GM19324 (cell line): Measurements from ENCODE around the gene FGFR2.

Experiments
- ATAC-seq: cut with Tn5 transposase; IDR thresholded peaks from one replicate; pipeline ENCODE4 v1.9.1; 2021; ENCODE audit warnings: mild to moderate bottlenecking, moderate library complexity; ENCODE audit not compliant: unreplicated experiment, low FRiP score

FGFR2 gene

GRCh38 chr10:121503587-121504051 lies 94.6 kb downstream of the FGFR2 start:
- no peak for ATAC-seq

GRCh38 chr10:121501796-121502195 lies 96.4 kb downstream of the FGFR2 start:
- ATAC-seq = no peak

GRCh38 chr10:121500701-121501332 lies 97.4 kb downstream of the FGFR2 start:
- no peak for ATAC-seq

GRCh38 chr10:121497513-121498470 lies 100.5 kb downstream of the FGFR2 start:
- ATAC-seq = no peak

GRCh38 chr10:121495719-121496118 lies 102.5 kb downstream of the FGFR2 start:
- no peak for ATAC-seq

- ATAC-seq = no peak
Observed at GRCh38 chr10:121494296-121494695, 103.9 kb downstream of the FGFR2 start.

GRCh38 chr10:121493521-121493920 lies 104.7 kb downstream of the FGFR2 start:
- ATAC-seq = no peak

GRCh38 chr10:121490871-121491519 lies 107.2 kb downstream of the FGFR2 start:
- no peak for ATAC-seq

GRCh38 chr10:121485436-121486139 lies 112.7 kb downstream of the FGFR2 start:
- ATAC-seq = no peak

GRCh38 chr10:121484816-121485215 lies 113.4 kb downstream of the FGFR2 start:
- no peak for ATAC-seq

- no peak for ATAC-seq
Observed at GRCh38 chr10:121484401-121484800, 113.8 kb downstream of the FGFR2 start.

- ATAC-seq = no peak
Observed at GRCh38 chr10:121481180-121481579, 117.1 kb downstream of the FGFR2 start.

GRCh38 chr10:121478556-121478955 lies 119.7 kb downstream of the FGFR2 start:
- ATAC-seq = no peak

- no peak for ATAC-seq
Observed at GRCh38 chr10:121469797-121470606, 128.2 kb downstream of the FGFR2 start.

- ATAC-seq = no peak
Observed at GRCh38 chr10:121468726-121469125, 129.5 kb downstream of the FGFR2 start.

GRCh38 chr10:121466424-121466823 lies 131.8 kb downstream of the FGFR2 start:
- no peak for ATAC-seq

- ATAC-seq = no peak
Observed at GRCh38 chr10:121465215-121465614, 133.0 kb downstream of the FGFR2 start.

GRCh38 chr10:121464517-121464916 lies 133.7 kb downstream of the FGFR2 start:
- no peak for ATAC-seq

GRCh38 chr10:121462955-121463354 lies 135.3 kb downstream of the FGFR2 start:
- no peak for ATAC-seq

- no peak for ATAC-seq
Observed at GRCh38 chr10:121462281-121462680, 136.0 kb downstream of the FGFR2 start.
